HuH-7.5 (cell line): ENCODE results near the gene HOXD13.
A peak's percentile ranks its signal among the peaks of the same experiment; 100 is the strongest.

ENCODE experiments used
- DNase-seq: peaks from one replicate; pipeline ENCODE4 v3.0.0; 2011; ENCODE audit warnings: low spot score

The HOXD13 gene

GRCh38 chr2:176081376-176081836 lies 11.1 kb upstream of the HOXD13 start:
- DNase-seq = no peak

GRCh38 chr2:176081837-176082524 lies 10.5 kb upstream of the HOXD13 start:
- no peak for DNase-seq

- DNase-seq = no peak
These were observed 10.0 kb upstream of the HOXD13 start for GRCh38 chr2:176082525-176082823.

GRCh38 chr2:176082824-176083751 lies 9.4 kb upstream of the HOXD13 start:
- DNase-seq = no peak

- no peak for DNase-seq
These were observed 8.7 kb upstream of the HOXD13 start, which contains the start of gene EVX2 for GRCh38 chr2:176083796-176084261. Gene EVX2, minus strand, starts transcription at chr2:176083962. Its CDS starts 186 bp downstream, at chr2:176083776.

- DNase-seq = no peak
These were observed 7.9 kb upstream of the HOXD13 start for GRCh38 chr2:176084611-176085119.

- DNase-seq = no peak
These were observed 7.3 kb upstream of the HOXD13 start for GRCh38 chr2:176085120-176085788.

- DNase-seq = peak; percentile 77
These were observed 6.4 kb upstream of the HOXD13 start for GRCh38 chr2:176085861-176086771.

GRCh38 chr2:176087330-176088047 lies 5.0 kb upstream of the HOXD13 start:
- no peak for DNase-seq

- DNase-seq = peak; percentile 94
These were observed 4.2 kb upstream of the HOXD13 start for GRCh38 chr2:176088048-176088936.

- no peak for DNase-seq
These were observed 3.3 kb upstream of the HOXD13 start for GRCh38 chr2:176088937-176089842.

- DNase-seq = no peak
These were observed 2.6 kb upstream of the HOXD13 start for GRCh38 chr2:176089843-176090395.

GRCh38 chr2:176090862-176091261 lies 1.7 kb upstream of the HOXD13 start:
- no peak for DNase-seq

GRCh38 chr2:176091329-176092258 lies 927 bp upstream of the HOXD13 start:
- no peak for DNase-seq

GRCh38 chr2:176093145-176093897 lies 800 bp downstream of the HOXD13 start:
- DNase-seq = no peak

GRCh38 chr2:176093898-176094249 lies 1.4 kb downstream of the HOXD13 start:
- DNase-seq = no peak
